HL-60/S4 (cell line): ENCODE data around the gene QRICH1.

Experiments used
- in situ Hi-C: fragments of 300-500 bp; cut with MboI; formaldehyde crosslinking; loops from 2 replicates; pipeline ENCODE4 v1.14.3; 2022; ENCODE audit warnings: low sequenced_read_pairs

QRICH1 gene

GRCh38 chr3:48999085-48999858 lies 94.6 kb downstream of the QRICH1 start:
- in situ Hi-C loops = no loop called here

DNA sequence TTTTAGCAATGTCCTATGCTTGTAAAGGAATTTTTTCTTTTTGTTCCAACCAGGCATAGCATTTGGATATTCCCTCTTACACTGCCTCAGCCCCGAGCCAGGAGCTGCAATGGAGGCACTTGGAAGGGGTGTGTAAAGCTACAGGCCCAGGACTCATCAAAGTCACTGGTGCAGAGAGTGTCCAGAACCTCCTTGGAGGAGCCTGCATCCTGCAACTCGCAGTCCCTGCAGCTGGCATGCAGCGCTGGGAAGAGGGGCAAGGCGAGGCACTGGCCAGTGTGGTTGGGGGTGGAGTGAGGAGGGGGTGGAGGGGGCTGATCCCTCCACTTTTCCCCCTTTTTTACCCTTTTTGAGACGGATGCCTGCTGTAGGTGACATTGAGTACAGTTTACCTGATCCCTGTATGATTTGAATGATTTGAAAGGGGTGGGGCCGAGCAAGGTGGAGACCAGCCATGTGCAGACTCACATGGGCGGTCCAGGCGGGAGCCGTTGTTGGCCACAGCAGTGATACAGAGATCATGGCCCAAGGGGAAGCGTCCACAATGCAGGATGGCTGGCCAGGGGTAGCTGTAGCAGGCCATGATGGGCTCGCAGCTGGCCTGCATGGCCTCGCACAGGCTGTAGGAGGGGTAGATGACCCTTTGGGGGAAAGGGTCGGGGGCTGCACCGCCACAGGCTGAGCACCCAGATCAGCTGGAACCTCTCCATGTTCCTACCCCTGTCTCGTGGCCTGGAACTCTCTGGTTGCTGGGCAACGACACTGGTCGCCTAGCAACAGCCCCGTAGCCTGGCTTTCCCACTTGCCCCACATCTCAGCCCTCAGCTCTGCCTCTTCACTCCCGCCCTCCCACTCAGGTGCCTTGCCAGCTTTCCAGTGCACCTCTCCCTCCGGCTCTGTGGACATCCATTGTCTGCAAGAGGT lies 95.9 kb downstream of the QRICH1 start:
- in situ Hi-C loops = no loop called here

DNA sequence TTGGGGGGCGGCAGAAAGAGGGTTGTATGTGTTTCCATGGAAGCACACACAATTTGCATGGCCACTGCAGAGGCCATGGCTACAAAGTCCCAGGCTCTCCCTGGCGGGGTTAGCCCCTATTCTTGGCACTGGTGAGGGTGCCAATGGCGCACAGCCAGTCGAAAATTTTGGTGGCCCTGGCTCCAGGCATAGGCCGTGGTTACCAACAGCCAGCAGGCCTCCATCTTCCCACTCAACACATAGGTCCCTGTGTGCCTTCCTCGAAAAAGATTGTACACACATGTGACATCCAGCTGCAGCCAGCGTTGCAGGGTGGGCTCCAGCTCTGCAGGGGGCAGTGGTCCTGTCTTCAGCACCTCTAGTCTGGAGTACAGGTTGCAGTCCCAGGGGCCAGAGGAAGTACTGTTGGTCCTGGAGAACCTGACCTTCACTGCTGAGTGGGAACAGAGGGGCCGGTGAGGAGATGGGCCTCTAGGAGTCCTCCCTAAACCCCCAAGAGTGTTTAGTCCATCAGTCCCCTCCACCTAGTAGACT lies 96.7 kb downstream of the QRICH1 start:
- in situ Hi-C loops = no loop called here

- in situ Hi-C loops = no loop called here
Measured at GRCh38 chr3:48996640-48997039, 97.2 kb downstream of the QRICH1 start.

DNA sequence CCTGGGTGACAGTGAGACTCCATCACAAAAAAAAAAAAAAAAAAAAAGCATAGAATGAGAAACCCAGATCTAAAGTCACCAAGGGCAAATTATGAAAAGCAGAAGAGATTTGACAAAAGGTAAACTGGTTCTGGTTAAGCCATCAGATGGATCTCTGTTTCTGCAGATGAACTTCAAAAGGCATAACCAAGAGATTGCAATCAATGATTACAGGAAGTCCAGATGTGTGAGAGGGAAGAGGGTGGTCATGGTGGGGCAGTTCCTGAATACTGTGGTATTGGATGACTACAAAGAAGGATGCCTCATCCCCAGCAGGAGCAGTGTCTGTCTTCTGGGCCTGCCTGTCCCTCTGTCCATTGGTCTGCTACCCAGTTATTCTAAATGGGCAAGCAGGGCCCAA lies 100.0 kb downstream of the QRICH1 start:
- in situ Hi-C loops = no loop called here

DNA sequence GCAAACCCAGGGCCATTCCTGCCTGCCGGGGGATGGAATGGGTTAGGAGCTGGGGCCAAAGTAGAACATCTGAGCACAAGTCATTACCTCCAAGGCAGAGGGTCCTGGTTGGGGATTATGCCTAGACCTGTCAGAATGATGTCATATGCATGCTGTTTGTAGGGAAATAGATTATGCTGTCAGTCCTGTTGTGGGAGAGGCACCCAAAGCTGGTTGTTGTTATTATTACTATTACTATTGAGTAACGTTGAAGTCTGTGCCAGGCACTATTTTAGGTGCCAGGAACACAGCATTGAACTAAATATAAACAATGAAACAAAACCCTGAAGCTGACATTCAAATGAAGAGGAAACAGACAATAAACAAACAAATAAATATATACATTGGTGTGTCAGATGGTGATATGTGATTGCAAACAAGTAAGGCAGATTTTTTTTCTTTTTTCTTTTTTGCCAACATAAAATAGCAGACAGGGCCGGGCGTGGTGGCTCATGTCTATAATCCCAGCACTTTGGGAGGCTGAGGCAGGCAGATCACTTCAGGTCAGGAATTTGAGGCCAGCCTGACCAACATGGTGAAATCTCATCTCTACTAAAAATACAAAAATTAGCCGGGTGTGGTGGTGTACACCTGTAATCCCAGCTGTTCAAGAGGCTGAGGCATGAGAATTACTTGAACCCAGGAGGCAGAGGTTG lies 101.9 kb downstream of the QRICH1 start:
- in situ Hi-C loops = no loop called here

DNA sequence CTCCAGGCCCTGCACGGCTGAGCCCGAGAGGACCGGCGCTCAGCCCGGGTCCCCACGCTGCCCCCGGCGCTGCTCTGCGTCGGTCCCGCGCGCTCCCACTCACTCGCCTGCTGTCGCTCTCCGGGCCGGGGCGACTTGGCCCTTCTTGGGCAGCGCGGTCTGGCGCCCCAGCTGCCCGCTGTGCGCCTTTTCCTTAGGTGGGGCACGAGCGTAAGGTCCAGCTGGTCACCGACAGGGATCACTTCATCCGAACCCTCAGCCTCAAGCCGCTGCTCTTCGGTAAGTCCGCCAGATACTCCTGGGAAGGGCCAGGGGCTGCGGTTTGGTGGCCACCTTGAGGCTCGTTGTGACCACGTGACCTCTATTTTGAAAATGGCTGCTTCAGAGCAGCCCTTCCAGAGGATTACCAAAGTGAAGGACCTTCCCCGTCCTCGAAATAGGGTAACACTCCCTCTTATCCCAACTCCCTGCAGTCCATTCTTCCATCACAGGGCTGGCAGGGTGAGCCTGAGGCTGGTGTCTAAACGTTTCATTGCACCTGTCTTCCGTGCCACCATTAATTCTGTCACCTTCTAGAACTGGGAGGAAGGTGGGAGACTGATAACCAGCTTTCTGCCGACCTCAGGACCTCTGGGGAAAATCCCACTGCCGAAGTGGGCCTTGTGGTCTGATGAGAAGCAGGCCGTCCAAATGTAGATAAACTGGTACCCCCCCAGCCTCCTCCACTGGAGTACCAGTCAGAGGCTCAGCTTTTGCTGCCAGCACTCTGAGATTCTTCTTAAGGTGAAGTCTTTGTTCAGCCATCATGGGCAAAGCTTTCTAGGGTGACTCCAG lies 103.0 kb downstream of the QRICH1 start:
- in situ Hi-C loops = no loop called here

DNA sequence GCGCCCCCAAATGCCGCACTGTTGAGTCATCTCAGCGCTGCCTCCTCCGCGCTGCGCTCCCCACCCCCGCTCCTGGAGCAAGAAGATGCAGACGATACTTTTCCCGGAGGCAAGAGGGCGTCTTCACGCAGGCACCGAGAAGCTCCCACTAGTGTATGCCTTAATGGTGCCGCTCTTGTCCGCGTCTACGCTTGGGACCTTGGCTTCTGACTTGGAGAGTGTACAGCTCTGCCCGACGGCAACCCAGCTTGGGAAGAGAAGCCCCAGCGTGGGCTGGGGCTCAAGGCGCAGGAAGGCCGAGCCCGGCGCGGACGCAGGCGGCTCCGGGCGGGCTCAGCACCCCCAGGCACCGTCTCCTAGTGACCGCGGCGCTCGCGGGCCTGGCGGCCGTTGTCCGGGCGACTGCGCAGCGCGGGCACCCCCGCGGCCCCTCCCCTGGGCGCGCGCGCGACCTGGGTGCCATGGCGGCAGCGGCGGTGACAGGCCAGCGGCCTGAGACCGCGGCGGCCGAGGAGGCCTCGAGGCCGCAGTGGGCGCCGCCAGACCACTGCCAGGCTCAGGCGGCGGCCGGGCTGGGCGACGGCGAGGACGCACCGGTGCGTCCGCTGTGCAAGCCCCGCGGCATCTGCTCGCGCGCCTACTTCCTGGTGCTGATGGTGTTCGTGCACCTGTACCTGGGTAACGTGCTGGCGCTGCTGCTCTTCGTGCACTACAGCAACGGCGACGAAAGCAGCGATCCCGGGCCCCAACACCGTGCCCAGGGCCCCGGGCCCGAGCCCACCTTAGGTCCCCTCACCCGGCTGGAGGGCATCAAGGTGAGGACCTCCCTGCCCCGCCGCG lies 103.9 kb downstream of the QRICH1 start, which contains the start of gene P4HTM:
Gene P4HTM, plus strand, starts transcription at position 446 of the 840 bp plus-strand sequence. Its CDS starts 16 bp downstream, at position 462.
- in situ Hi-C loops = no loop called here

GRCh38 chr3:48989126-48989795 lies 104.6 kb downstream of the QRICH1 start:
- in situ Hi-C loops = no loop called here

DNA sequence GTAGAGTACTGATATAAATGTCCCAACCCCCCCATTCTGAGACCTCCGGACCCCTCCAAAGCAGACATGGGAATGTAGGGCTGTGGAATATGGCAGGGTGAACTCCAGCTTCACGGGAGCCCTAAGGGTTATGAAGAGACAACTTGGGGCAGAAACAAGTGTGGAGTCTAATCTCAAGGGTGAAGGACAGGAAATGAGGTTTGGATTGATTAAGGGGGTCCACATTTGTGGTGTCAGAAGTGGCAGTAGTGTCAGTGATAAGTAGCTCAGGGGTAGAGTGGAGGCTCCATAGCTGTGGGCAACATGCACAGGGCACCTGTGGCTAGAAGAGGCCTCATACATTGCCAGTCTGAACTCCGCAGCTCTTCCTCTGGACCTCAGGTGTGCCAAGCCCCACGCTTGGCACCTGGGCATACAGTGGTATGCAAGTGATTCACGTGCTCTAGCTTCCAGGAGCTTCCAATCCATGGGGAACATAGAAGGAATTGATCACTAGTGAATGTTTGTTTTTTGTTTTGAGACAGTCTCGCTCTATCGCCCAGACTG lies 108.0 kb downstream of the QRICH1 start:
- in situ Hi-C loops = no loop called here

GRCh38 chr3:48984663-48985062 lies 109.2 kb downstream of the QRICH1 start:
- in situ Hi-C loops = no loop called here

- in situ Hi-C loops = no loop called here
Measured at GRCh38 chr3:48983096-48983495, 110.8 kb downstream of the QRICH1 start.

- in situ Hi-C loops = no loop called here
Measured at GRCh38 chr3:48982686-48983085, 111.2 kb downstream of the QRICH1 start.

DNA sequence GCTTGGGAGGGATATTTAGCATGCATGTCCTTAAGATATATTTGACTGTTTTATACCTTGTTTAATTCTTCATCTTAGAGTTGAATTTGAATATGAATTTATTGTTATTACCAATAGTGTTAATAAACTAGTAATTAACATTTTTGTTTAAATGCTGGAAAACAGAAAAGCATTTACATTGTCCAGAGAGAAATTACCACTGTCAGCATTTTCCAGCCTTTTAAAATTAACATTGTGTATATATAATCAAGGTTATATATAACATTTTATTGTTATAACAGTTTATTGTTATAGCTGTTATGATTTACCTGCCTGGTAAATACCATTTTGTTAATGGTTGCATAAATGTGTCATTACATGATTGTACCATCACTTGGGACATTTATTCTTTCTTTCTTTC lies 111.9 kb downstream of the QRICH1 start:
- in situ Hi-C loops = no loop called here

GRCh38 chr3:48980295-48980694 lies 113.6 kb downstream of the QRICH1 start:
- in situ Hi-C loops = no loop called here
